HEK293 (cell line): ENCODE data around the gene ARHGAP22.
A peak's percentile ranks its signal among the peaks of the same experiment; 100 is the strongest.

Source experiments
- CTCF ChIA-PET: fragments of 350-600 bp; formaldehyde crosslinking; extraction: SDS; loops from one replicate; lab custom pipeline; 2021; ENCODE audit warnings: antibody characterized with exemption; lab: Yijun Ruan, JAX
- POLR2A ChIA-PET: fragments of 300-600 bp; formaldehyde crosslinking; extraction: SDS; loops from one replicate; lab custom pipeline; 2020; ENCODE audit warnings: antibody characterized with exemption, inconsistent platforms; lab: Yijun Ruan, JAX
- H3K27ac ChIP-seq: fragments of 200-500 bp; sonication (Bioruptor generic); 2 replicates; pipeline ENCODE4 v1.5.1; 2014; ENCODE audit warnings: low read depth, low read length, control low read depth, inconsistent platforms; ENCODE audit errors: extremely low read depth
- H3K36me3 ChIP-seq, 2 experiments: fragments of 200-500 bp in 1 of 2; sonication (Bioruptor generic) in 1 of 2; 1 replicate in 1 of 2; 2 replicates in 1 of 2; pipeline ENCODE4 v1.5.1; 2014 to 2017; ENCODE audit warnings: inconsistent platforms in 2 of 2, low read length in 2 of 2; ENCODE audit not compliant: control insufficient read depth in 2 of 2, insufficient read depth in 1 of 2
- H3K4me1 ChIP-seq: fragments of 200-500 bp; sonication (Bioruptor generic); 2 replicates; pipeline ENCODE4 v1.5.1; 2014; ENCODE audit warnings: mild to moderate bottlenecking, low read length, inconsistent platforms; ENCODE audit not compliant: control insufficient read depth, insufficient read depth
- H3K4me3 ChIP-seq: 2 replicates; pipeline ENCODE4 v1.5.1; 2011; ENCODE audit warnings: low read depth, mild to moderate bottlenecking, control low read depth, low read length, moderate library complexity
- H3K9me3 ChIP-seq: fragments of 200-500 bp; sonication (Bioruptor generic); 2 replicates; pipeline ENCODE4 v1.5.1; 2014; ENCODE audit warnings: low read depth, low read length, inconsistent platforms; ENCODE audit not compliant: control insufficient read depth, insufficient read depth
- EGR2 ChIP-seq: fragments of 450-650 bp; formaldehyde crosslinking; IDR thresholded peaks from 2 replicates; pipeline ENCODE4 v1.5.1; 2016; ENCODE audit warnings: low read depth, missing biosample characterization, missing genetic modification characterization
- GLI2 ChIP-seq: fragments of 450-650 bp; formaldehyde crosslinking; IDR thresholded peaks from 2 replicates; pipeline ENCODE4; 2017; ENCODE audit warnings: missing biosample characterization, missing genetic modification characterization, low read depth, borderline replicate concordance
- GLIS1 ChIP-seq: fragments of 450-650 bp; formaldehyde crosslinking; IDR thresholded peaks from 2 replicates; pipeline ENCODE4 v1.5.1; 2016; ENCODE audit warnings: missing biosample characterization, missing genetic modification characterization
- GLIS2 ChIP-seq: fragments of 450-650 bp; formaldehyde crosslinking; IDR thresholded peaks from 2 replicates; pipeline ENCODE4 v1.5.1; 2016; ENCODE audit warnings: missing biosample characterization, missing genetic modification characterization
- HOXD13 ChIP-seq: sonication (generic); formaldehyde crosslinking; IDR thresholded peaks from 2 replicates; pipeline ENCODE4 v1.8.0; 2022; ENCODE audit warnings: missing genetic modification reagents, borderline replicate concordance
- KLF1 ChIP-seq: fragments of 450-650 bp; formaldehyde crosslinking; IDR thresholded peaks from 2 replicates; pipeline ENCODE4 v1.5.1; 2016; ENCODE audit warnings: missing biosample characterization, missing genetic modification characterization
- MEIS1 ChIP-seq: sonication (generic); formaldehyde crosslinking; IDR thresholded peaks from 2 replicates; pipeline ENCODE4 v1.8.1; 2022; ENCODE audit warnings: missing genetic modification reagents, mild to moderate bottlenecking, borderline replicate concordance
- SETDB1 ChIP-seq: IDR thresholded peaks from one replicate; pipeline ENCODE4 v1.6.1; 2017; ENCODE audit warnings: mild to moderate bottlenecking, low read length, moderate library complexity, mixed read lengths; ENCODE audit not compliant: insufficient read length
- YY2 ChIP-seq: fragments of 450-650 bp; formaldehyde crosslinking; IDR thresholded peaks from 2 replicates; pipeline ENCODE4 v1.5.1; 2016; ENCODE audit warnings: missing biosample characterization, missing genetic modification characterization
- ZBTB17 ChIP-seq: fragments of 450-650 bp; formaldehyde crosslinking; IDR thresholded peaks from 2 replicates; pipeline ENCODE4 v1.5.1; 2016; ENCODE audit warnings: missing biosample characterization, missing genetic modification characterization
- ZFHX2 ChIP-seq: fragments of 450-650 bp; formaldehyde crosslinking; conservative IDR thresholded peaks from 2 replicates; pipeline ENCODE4 v1.5.1; 2016; ENCODE audit warnings: missing biosample characterization, missing genetic modification characterization
- ZFP69B ChIP-seq: fragments of 450-650 bp; formaldehyde crosslinking; IDR thresholded peaks from 2 replicates; pipeline ENCODE4 v1.5.1; 2016; ENCODE audit warnings: missing biosample characterization, missing genetic modification characterization
- ZNF133 ChIP-seq: fragments of 450-650 bp; formaldehyde crosslinking; IDR thresholded peaks from 2 replicates; pipeline ENCODE4 v1.5.1; 2016; ENCODE audit warnings: missing biosample characterization, missing genetic modification characterization
- ZNF138 ChIP-seq: fragments of 450-650 bp; formaldehyde crosslinking; IDR thresholded peaks from 2 replicates; pipeline ENCODE4 v1.5.1; 2016; ENCODE audit warnings: missing biosample characterization, missing genetic modification characterization, borderline replicate concordance
- ZNF223 ChIP-seq: fragments of 450-650 bp; formaldehyde crosslinking; IDR thresholded peaks from 2 replicates; pipeline ENCODE4 v1.5.1; 2016; ENCODE audit warnings: missing biosample characterization, missing genetic modification characterization
- ZNF391 ChIP-seq: fragments of 450-650 bp; formaldehyde crosslinking; IDR thresholded peaks from 2 replicates; pipeline ENCODE4 v1.5.1; 2016; ENCODE audit warnings: low read depth, missing biosample characterization, missing genetic modification characterization, borderline replicate concordance
- ZNF423 ChIP-seq: fragments of 450-650 bp; formaldehyde crosslinking; IDR thresholded peaks from 2 replicates; pipeline ENCODE4 v1.5.1; 2016; ENCODE audit warnings: missing biosample characterization, missing genetic modification characterization
- ZNF701 ChIP-seq: fragments of 450-650 bp; formaldehyde crosslinking; IDR thresholded peaks from 2 replicates; pipeline ENCODE4 v1.5.1; 2016; ENCODE audit warnings: missing biosample characterization, missing genetic modification characterization
- ZNF843 ChIP-seq: fragments of 450-650 bp; formaldehyde crosslinking; IDR thresholded peaks from 2 replicates; pipeline ENCODE4 v1.5.1; 2016; ENCODE audit warnings: missing biosample characterization, missing genetic modification characterization
- TF ChIP-seq, protein P1 (sequence below): fragments of 450-650 bp; formaldehyde crosslinking; IDR thresholded peaks from 2 replicates; pipeline ENCODE4 v1.5.1; 2016; ENCODE audit warnings: missing biosample characterization, missing genetic modification characterization, borderline replicate concordance
- TF ChIP-seq, protein P2 (sequence below): fragments of 450-650 bp; formaldehyde crosslinking; conservative IDR thresholded peaks from 2 replicates; pipeline ENCODE4 v1.5.1; 2016; ENCODE audit warnings: low read depth, missing biosample characterization, missing genetic modification characterization

The ARHGAP22 gene

DNA sequence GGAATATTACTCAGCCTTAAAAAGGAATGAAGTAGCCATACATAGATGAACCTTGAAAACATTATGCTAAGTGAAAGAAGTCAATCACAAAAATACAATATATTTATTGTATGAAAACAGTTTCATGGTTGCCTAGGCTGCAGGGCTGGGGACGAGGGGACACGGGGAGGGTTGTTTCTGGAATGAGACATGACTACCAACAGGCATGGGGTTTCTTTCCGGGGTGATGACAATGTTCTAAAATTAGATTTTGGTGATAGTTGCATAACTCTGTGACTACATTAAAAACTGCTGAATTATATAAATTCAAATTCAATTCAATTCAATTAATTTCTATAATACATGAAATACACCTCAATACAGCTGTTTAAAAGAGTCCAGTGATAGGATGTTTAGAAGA, 88.0 kb downstream of the ARHGAP22 start (continued):
- TF ChIP-seq ZNF423 (tag by site-specific recombination): no peak
- no peak for TF ChIP-seq EGR2 (tag by site-specific recombination)
- TF ChIP-seq ZNF843 (tag by site-specific recombination): no peak
- TF ChIP-seq, protein P1, sequence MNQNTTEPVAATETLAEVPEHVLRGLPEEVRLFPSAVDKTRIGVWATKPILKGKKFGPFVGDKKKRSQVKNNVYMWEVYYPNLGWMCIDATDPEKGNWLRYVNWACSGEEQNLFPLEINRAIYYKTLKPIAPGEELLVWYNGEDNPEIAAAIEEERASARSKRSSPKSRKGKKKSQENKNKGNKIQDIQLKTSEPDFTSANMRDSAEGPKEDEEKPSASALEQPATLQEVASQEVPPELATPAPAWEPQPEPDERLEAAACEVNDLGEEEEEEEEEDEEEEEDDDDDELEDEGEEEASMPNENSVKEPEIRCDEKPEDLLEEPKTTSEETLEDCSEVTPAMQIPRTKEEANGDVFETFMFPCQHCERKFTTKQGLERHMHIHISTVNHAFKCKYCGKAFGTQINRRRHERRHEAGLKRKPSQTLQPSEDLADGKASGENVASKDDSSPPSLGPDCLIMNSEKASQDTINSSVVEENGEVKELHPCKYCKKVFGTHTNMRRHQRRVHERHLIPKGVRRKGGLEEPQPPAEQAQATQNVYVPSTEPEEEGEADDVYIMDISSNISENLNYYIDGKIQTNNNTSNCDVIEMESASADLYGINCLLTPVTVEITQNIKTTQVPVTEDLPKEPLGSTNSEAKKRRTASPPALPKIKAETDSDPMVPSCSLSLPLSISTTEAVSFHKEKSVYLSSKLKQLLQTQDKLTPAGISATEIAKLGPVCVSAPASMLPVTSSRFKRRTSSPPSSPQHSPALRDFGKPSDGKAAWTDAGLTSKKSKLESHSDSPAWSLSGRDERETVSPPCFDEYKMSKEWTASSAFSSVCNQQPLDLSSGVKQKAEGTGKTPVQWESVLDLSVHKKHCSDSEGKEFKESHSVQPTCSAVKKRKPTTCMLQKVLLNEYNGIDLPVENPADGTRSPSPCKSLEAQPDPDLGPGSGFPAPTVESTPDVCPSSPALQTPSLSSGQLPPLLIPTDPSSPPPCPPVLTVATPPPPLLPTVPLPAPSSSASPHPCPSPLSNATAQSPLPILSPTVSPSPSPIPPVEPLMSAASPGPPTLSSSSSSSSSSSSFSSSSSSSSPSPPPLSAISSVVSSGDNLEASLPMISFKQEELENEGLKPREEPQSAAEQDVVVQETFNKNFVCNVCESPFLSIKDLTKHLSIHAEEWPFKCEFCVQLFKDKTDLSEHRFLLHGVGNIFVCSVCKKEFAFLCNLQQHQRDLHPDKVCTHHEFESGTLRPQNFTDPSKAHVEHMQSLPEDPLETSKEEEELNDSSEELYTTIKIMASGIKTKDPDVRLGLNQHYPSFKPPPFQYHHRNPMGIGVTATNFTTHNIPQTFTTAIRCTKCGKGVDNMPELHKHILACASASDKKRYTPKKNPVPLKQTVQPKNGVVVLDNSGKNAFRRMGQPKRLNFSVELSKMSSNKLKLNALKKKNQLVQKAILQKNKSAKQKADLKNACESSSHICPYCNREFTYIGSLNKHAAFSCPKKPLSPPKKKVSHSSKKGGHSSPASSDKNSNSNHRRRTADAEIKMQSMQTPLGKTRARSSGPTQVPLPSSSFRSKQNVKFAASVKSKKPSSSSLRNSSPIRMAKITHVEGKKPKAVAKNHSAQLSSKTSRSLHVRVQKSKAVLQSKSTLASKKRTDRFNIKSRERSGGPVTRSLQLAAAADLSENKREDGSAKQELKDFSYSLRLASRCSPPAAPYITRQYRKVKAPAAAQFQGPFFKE (tag by site-specific recombination): no peak
- TF ChIP-seq MEIS1 (CRISPR knock-in tag): no peak
- no peak for TF ChIP-seq ZNF701 (tag by site-specific recombination)
- TF ChIP-seq HOXD13 (CRISPR knock-in tag): no peak

DNA sequence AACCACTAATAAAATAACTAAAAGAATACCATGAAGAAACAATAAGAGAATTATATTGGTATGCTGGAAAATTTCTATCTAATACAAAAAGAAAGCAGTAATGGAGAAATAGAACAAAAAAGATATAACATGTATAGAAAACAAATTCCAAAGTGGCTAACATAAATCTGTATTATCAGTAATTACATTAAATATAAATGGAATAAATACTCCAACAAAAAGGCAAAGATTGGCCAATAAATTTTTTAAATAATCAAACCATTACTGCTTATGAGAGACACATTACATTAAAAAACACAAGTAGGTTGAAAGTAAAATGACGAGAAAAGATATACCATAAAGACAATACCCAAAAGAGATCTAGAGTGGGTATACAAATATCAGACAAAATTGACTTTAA, 90.0 kb downstream of the ARHGAP22 start:
- ChIA-PET CTCF (interaction anchor here (0.9 kb wide), 1 partner anchor 24 kb away, joined by 4 read pairs; no protein-coding TSS in a partner anchor), POLR2A (no interaction called here)
- Histone ChIP-seq H3K4me3 (no peak overlapping the region), H3K36me3 (no peaks in the 10 kb centered on the region), H3K9me3 (no peaks in the 10 kb centered on the region), H3K27ac (no peak overlapping the region), H3K4me1 (no peaks in the 10 kb centered on the region)
- TF ChIP-seq ZNF843 (tag by site-specific recombination) (no peak), ZBTB17 (no peak), MEIS1 (CRISPR knock-in tag) (no peak), GLI2 (tag by site-specific recombination) (no peak), ZNF223 (tag by site-specific recombination) (no peak), KLF1 (tag by site-specific recombination) (no peak)

DNA sequence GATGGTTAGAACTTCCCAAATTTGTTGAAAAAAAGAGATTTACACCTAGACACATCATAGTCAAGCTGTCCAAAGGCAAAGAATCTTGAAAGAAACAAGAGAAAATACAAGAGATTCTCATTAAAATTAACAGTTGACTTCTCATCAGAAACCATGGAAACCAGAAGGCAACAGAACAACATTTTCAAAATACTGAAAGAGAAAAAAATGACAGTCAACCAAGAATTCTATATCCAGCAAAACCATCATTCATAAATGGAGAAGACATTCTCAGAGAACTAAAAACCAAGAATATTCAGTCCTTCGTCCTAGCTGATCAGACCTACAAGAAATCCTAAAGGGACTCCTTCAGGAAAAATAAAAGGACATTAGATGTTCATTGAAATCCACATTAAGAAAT, 90.6 kb downstream of the ARHGAP22 start:
- Histone ChIP-seq H3K27ac (no peak overlapping the region), H3K4me3 (no peak overlapping the region), H3K9me3 (no peaks in the 10 kb centered on the region), H3K4me1 (no peaks in the 10 kb centered on the region), H3K36me3 (no peaks in the 10 kb centered on the region)
- POLR2A ChIA-PET: no interaction called here
- CTCF ChIA-PET: interaction anchor here (0.7 to 0.9 kb wide), 3 partner anchors 12 to 150 kb away, joined by 3 to 4 read pairs (median 4); no protein-coding TSS in a partner anchor
- TF ChIP-seq ZNF133 (tag by site-specific recombination) (no peak), SETDB1 (peak; percentile 56), ZFHX2 (no peak), ZNF138 (tag by site-specific recombination) (no peak), YY2 (no peak)

DNA sequence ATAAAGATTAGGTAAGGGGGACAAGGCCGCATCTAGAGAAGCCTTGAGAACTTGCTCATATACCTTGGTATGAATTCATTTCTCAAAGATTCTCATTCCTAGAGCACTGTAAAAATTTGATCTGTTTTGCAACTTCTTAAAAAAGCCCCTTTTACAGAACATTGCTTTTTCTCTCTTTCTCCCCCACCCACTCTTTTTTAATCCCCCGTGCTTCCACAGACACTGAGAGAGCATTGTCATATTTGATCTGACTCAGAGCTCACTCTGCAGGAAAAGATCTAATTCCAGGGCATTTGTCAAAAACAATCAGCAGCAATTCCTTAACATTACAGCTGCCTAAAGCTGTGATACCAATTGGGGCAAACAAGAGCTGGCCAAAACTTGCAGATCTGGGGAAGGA, 92.0 kb downstream of the ARHGAP22 start:
- no peak overlapping the region for H3K4me3 ChIP-seq
- H3K27ac ChIP-seq: no peak overlapping the region
- no peaks in the 10 kb centered on the region for H3K4me1 ChIP-seq
- no peaks in the 10 kb centered on the region for H3K9me3 ChIP-seq
- H3K36me3 ChIP-seq: no peaks in the 10 kb centered on the region
- ChIA-PET CTCF (interaction anchor here (0.8 kb wide), 1 partner anchor 12 kb away, joined by 3 read pairs; no protein-coding TSS in a partner anchor), POLR2A (no interaction called here)
- no peak for TF ChIP-seq HOXD13 (CRISPR knock-in tag)
- no peak for TF ChIP-seq GLIS2
- TF ChIP-seq ZFP69B (tag by site-specific recombination): no peak
- TF ChIP-seq, protein P2, sequence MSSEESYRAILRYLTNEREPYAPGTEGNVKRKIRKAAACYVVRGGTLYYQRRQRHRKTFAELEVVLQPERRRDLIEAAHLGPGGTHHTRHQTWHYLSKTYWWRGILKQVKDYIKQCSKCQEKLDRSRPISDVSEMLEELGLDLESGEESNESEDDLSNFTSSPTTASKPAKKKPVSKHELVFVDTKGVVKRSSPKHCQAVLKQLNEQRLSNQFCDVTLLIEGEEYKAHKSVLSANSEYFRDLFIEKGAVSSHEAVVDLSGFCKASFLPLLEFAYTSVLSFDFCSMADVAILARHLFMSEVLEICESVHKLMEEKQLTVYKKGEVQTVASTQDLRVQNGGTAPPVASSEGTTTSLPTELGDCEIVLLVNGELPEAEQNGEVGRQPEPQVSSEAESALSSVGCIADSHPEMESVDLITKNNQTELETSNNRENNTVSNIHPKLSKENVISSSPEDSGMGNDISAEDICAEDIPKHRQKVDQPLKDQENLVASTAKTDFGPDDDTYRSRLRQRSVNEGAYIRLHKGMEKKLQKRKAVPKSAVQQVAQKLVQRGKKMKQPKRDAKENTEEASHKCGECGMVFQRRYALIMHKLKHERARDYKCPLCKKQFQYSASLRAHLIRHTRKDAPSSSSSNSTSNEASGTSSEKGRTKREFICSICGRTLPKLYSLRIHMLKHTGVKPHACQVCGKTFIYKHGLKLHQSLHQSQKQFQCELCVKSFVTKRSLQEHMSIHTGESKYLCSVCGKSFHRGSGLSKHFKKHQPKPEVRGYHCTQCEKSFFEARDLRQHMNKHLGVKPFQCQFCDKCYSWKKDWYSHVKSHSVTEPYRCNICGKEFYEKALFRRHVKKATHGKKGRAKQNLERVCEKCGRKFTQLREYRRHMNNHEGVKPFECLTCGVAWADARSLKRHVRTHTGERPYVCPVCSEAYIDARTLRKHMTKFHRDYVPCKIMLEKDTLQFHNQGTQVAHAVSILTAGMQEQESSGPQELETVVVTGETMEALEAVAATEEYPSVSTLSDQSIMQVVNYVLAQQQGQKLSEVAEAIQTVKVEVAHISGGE (tag by site-specific recombination): no peak
- no peak for TF ChIP-seq ZNF391 (tag by site-specific recombination)
- no peak for TF ChIP-seq GLIS1 (tag by site-specific recombination)
